ENCODE measurements around the gene CNTNAP5. TPM values are rescaled to one million over a fixed set of nuclear protein-coding genes. Genes with fewer than 3 reads are reported as not detected.

The CNTNAP5 gene
- total RNA-seq, 1 donor from 2014 or later = not detected

DNA sequence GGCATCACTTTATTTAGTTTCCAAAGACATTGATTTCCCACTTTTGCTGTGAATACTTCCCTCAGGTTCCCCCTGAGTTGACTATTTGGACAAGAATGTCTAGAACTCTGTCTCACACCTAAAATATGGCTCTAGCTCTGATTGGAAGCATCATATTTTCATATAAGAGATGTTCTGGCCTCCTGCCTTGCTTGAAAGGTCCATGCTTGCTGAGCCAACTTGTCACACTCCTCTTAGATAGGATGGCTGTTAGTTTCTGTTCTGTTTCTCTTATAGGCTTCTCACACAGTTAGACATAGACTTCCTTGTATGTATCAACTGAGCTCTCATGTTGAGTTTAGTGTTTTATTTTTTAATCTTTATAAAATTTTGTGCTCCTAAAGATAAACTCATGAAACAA is 87.1 kb downstream of the CNTNAP5 start:
- H3K4me3 ChIP-seq (ENCODE audit: low read depth, low read length) = no peak overlapping the region
- TF ChIP-seq, protein P1, sequence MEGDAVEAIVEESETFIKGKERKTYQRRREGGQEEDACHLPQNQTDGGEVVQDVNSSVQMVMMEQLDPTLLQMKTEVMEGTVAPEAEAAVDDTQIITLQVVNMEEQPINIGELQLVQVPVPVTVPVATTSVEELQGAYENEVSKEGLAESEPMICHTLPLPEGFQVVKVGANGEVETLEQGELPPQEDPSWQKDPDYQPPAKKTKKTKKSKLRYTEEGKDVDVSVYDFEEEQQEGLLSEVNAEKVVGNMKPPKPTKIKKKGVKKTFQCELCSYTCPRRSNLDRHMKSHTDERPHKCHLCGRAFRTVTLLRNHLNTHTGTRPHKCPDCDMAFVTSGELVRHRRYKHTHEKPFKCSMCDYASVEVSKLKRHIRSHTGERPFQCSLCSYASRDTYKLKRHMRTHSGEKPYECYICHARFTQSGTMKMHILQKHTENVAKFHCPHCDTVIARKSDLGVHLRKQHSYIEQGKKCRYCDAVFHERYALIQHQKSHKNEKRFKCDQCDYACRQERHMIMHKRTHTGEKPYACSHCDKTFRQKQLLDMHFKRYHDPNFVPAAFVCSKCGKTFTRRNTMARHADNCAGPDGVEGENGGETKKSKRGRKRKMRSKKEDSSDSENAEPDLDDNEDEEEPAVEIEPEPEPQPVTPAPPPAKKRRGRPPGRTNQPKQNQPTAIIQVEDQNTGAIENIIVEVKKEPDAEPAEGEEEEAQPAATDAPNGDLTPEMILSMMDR (conservative IDR thresholded peaks at IDR 0.05; ENCODE audit: low read depth, low read length) = no peak
- DNase-seq (ENCODE audit: low read depth) = no peak

DNA sequence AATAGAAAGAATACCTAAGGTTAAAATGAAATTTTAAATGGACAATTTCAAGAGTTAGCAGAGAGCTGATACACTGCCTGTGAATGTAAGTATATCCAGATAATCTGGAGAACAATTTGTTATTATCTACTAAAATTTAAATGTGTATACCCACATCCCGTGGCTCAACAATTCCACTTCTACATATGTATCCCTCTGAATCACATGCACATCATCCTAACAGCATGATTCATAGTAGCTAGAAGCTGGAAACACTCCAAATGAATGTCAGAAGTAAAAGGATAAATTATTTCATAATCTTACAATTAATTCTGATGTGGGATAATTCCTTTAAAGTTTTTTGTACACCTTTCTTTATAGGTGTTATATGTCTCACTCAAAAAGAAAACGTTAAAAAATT is 87.9 kb downstream of the CNTNAP5 start:
- no peak for DNase-seq (ENCODE audit: low read depth)
- H3K4me3 ChIP-seq (ENCODE audit: low read depth, low read length) = no peak overlapping the region

DNA sequence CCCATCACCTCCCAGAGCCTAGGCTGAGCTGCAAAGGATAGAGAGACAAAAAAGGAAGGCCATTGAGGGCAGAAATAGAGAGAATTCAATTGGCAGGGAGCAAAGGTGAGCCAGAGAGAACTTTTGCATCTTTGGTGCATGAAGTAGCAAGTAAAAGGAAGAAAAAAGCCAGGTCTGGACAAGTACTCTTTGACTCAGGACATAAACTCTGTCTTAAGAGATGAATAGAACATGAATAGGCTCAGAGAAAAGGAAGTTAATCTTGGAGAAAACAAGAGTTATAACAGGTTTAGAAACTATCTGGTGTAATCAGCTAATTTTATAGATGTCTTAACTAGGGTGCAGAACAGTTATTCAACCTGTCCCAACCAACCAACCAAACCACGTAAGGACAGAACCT is 95.2 kb downstream of the CNTNAP5 start:
- no peak overlapping the region for H3K4me3 ChIP-seq (ENCODE audit: low read depth, low read length)
- no peak for DNase-seq (ENCODE audit: low read depth)
- TF ChIP-seq, protein P1 (conservative IDR thresholded peaks at IDR 0.05; ENCODE audit: low read depth, low read length) = no peak

More for the DNA sequence above, 87.9 kb downstream of the CNTNAP5 start:
- TF ChIP-seq, protein P1 (conservative IDR thresholded peaks at IDR 0.05; ENCODE audit: low read depth, low read length) = no peak

DNA sequence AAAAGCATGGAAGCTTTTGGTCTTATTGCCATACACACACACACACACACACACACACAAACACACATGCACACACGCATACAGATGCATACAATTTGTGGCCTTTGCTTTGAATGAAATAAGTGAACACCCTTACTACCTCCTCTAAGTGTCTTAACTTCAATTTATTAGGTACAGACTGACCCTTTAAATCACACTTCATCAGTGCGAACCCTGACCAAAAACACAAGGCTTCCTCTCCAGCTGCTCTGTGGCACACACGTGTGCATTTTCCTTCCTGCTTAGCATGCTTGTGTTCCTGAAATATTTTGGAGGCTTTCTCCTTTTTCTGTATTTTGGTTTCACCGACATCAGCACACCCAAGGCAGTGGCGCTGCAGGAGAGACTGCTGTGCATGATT is 96.0 kb downstream of the CNTNAP5 start:
- TF ChIP-seq, protein P1 (conservative IDR thresholded peaks at IDR 0.05; ENCODE audit: low read depth, low read length) = no peak
- H3K4me3 ChIP-seq (ENCODE audit: low read depth, low read length) = no peak overlapping the region
- no peak for DNase-seq (ENCODE audit: low read depth)

DNA sequence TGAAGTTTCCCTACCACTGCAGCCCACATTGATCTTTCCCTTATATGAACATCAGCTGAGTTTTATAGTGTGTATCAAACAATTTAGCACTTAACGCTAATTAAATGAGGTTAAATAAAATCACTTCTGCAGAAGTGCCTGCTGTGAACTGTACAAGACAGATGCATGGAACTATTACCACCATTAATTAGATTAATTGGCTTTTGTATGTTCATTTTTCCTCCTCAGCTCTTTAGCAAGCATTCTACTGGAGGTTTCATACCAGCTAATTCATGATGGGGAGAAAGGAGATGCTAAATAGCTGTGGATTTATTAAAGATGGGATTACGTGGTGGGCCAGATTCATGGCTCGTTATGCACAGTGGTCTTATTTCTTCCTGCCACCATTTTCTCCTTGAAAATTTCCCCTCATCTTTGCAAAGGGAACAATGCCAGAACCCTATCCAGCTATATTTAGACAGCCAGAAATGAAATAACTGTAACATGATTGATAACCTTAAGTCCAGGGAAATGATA is 96.7 kb downstream of the CNTNAP5 start:
- no peak overlapping the region for H3K4me3 ChIP-seq (ENCODE audit: low read depth, low read length)
- TF ChIP-seq, protein P1 (conservative IDR thresholded peaks at IDR 0.05; ENCODE audit: low read depth, low read length) = no peak
- no peak for DNase-seq (ENCODE audit: low read depth)

DNA sequence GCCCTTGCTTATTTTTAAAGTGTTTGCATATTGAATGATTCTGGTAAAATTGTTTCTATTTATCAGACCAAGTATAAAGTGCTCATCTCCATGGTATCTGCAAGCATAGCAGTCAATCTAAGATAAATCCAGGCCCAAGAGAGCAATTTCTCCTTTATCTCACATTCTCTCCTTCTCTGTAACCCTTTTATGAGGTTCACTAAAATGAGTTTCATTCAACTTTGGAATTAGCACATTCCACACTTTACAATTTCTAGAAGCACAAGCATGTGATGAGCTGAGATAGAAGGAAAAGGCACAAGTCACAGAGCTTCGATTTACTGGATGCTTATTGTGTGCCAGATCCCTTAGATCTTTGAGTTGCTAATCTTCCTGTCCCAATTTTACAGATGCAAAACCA is 97.3 kb downstream of the CNTNAP5 start:
- TF ChIP-seq, protein P1 (conservative IDR thresholded peaks at IDR 0.05; ENCODE audit: low read depth, low read length) = no peak
- no peak for DNase-seq (ENCODE audit: low read depth)
- no peak overlapping the region for H3K4me3 ChIP-seq (ENCODE audit: low read depth, low read length)

DNA sequence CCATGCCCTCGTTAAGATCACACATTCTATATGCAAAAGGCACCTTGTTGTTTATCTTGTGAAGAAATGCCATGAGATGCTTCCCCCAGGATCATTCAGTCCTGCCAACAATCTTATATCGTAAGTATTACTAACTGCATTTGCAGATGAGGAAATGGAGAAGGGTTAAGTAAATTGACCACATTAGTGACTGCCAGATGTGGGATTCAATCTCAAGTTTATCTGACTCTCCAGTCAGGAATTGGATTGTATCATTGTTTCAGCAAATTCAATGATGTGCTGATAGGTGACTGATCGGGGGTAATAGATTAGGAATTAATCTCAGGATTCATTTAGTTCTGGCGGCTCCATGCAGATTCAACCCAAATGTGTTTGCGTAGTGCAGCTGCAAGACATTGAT is 106.2 kb downstream of the CNTNAP5 start:
- TF ChIP-seq, protein P1 (conservative IDR thresholded peaks at IDR 0.05; ENCODE audit: low read depth, low read length) = no peak
- H3K4me3 ChIP-seq (ENCODE audit: low read depth, low read length) = no peak overlapping the region
- DNase-seq (ENCODE audit: low read depth) = no peak

Data from epithelial cell of proximal tubule (primary cell).